GM19023 (cell line): ENCODE results near the gene NAV3.

Experiments used
- ATAC-seq: cut with Tn5 transposase; IDR thresholded peaks from one replicate; pipeline ENCODE4 v1.9.1; 2021; ENCODE audit warnings: mild to moderate bottlenecking, moderate library complexity; ENCODE audit not compliant: unreplicated experiment

NAV3 gene

DNA sequence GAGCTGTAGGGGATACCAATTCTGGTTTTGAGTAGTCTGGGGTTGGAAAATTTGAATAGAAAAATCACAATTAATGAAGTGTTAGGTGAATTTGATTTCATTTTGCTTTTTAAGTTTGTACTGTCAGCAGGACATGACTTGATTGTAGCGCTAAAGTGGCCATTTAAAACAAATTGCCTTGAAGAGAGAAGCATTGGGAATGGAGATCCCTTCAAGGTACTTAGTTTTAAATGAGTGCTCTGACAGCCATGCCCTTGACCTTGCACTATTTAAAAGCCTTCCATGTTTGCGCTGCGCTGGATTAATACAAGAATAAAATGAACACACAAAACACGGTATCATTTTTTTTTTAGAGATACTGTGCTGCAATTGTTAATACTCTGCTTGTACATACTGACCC lies 345.9 kb downstream of the NAV3 start:
- no peak for ATAC-seq

DNA sequence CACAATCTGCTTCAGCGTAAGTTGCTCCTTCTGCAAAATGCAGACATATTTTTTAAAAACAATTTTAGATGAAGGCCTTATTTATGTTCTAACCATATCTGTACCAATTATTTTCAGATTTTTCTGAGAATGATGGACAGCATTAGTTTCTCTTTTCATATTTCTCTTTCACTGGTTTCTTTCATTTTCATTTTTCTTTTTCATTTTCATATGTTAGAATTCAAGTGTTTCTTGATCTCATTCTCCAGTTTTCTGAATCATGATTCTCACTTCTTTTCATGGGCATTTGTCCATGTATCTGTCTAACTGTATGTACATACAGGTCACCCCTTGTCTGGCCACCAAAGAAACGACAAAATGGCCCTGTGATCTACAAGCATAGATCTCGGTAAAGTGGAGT lies 346.6 kb downstream of the NAV3 start:
- no peak for ATAC-seq

DNA sequence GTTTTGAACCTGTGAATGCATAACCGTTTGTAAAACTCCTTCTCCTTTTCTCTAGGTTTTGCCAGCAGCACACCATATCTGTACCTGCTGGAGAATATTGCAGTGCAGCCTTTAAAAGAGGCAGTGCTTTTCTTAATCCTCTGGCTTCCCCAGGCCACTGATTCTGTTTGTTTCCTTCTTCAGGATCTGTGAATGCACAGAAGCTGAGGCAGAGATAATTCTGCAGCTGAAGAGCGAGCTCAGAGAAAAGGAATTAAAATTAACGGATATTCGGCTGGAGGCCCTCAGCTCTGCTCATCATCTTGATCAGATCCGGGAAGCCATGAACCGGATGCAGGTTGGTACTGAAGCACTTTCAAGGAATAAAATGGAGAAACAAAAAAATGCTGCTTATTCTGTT lies 348.7 kb downstream of the NAV3 start:
- ATAC-seq: no peak

DNA sequence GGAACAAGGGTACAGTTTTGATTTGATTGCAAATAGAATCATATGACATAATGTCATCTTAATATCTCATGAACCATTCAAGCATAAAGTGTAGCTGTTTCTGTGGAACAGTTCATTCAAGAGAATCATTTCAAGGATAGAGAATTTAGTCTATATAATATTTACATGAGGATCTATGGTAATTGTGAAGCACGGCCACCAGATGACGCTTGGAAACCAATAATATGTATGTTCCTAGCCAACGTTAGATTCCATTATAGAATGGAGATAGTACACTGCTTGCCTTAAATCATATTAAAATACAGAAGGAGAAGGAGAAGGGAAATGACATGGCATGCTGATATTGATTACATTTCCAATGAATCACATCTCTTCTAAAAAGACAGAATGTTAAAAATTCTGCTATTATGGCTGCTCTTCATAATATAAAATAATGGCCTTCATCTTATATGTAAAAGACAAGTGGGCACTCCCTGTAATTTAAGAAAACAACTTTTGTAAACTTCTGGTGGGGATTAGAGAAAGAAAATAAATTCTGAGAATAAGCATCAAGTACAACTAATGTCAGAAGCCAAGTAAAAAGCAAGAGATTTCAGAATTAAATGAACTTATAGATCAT lies 351.0 kb downstream of the NAV3 start:
- no peak for ATAC-seq

DNA sequence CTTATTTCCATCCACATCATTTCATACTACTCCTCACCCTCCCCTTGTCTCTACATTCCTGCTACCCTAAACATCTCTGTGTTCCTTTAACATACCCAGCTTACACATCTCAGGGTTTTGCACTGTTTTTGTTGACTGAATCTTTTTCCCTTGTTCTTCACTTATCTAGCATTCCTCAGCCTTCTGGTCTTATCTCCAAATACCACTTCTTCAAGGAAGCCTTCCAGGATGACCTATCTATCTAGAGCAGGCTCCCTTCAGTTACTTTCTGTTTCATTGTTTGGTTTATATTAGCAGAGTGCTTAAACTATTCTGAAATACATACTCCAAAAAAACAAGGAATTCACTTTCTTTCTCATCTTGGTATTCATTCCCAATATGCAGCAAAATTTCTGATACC lies 353.1 kb downstream of the NAV3 start:
- ATAC-seq: no peak

DNA sequence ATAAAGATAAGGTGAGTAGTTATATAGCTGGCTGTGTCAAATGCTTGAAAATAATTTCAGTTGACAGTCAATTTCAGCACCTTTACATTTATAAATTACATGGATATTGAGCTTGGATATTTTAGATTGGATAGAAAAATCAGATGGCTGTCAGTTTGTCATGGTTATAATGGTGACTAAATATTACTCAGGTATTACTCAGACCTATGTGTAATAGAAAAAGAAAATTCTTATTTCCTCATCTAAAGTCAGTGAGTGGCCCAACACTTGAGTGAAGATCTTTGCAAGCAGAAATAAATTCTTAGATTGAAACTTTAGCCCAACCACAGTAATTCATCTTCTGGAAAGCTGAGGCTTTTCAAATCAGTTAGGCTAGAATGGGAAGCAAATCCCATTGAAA lies 354.4 kb downstream of the NAV3 start:
- no peak for ATAC-seq

DNA sequence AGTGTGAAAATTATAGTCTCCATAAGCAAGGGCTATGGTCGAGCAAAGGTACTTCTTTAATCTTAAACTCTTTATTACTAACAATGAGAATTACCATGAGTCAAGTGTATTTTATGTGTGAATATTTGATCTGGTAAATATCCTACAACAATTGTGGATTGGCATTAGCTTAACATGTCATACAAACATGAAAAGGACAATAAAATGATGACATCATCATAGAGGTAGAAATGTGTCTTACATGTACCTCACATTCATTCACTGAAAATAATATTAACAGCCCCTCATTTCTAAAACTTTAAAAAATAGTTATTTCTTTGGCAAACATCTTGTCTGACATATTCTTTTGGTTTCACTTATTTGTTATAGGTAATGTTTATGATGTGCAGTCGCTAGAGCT lies 355.0 kb downstream of the NAV3 start:
- ATAC-seq: no peak

DNA sequence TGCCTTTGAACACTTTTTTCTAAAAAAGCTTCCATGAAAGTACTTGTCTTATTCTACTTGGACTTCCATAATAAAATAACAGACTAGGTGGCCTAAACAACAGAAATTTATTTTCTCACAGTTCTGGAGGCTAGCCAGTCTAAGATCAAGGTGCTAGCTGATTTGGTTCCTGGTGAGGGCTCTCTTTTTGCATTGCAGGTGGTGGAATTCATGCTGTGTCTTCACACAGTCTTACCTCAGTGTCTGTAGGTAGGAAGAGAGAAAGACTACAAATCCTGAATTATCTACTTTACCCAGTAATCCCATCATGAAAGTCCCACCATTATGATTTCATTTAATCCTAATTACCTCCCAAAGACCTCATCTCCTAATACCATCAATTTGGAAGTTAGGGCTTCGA lies 356.0 kb downstream of the NAV3 start:
- ATAC-seq: no peak

DNA sequence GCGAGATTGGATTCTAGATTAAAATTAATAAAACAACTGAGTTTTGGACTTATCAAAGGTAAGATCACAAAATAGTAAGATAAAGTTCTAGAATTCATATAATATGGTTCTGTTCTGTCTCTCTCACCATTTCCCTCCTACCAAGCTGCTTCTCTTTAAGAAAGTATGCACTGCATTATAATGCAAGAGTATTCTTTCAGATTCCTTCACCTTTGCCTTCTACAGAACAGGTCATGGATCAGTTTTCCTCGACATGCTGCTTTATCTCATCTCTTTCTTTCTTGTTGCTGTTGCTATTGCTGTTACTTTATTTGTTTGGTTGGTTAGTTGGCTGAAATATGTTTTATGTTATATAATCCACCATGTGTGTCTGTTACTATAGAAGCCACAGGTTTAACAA lies 357.0 kb downstream of the NAV3 start:
- no peak for ATAC-seq

DNA sequence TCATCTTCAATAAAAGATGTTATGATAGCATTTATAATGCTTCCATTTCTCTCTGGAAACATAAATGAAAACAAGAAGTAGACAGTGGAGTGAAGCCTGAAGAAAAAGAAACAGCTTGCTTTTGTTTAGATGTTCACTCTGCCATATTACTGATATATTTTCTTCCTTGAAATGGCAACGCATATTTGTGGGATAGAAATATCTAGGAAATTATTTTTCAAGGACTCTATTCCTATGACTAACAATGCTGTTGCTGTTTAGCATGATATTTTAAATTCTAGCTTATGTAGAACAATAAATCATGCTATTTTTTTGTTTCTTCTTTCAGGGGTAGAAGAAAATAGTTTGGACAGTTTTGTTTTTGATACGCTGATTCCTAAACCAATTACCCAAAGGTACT lies 359.0 kb downstream of the NAV3 start:
- no peak for ATAC-seq

DNA sequence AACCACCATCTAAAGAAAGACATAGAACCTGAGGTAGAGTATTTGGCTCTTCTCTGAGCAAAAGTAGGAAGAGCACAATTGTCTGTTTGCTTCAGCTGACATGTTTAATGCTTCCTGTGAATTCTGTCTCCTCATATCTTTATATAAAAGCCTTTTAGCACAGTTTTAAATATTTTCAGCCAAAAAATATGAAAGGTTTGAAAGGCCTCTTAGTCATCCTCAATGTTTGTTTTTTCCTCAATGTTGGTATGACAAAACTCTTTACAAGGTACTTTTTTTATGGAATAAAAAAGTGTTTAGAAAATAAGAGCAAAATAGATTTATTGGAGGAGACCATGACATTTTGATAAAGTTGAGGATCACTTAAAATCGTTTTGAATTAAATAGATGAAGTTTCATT lies 360.9 kb downstream of the NAV3 start:
- ATAC-seq: no peak

DNA sequence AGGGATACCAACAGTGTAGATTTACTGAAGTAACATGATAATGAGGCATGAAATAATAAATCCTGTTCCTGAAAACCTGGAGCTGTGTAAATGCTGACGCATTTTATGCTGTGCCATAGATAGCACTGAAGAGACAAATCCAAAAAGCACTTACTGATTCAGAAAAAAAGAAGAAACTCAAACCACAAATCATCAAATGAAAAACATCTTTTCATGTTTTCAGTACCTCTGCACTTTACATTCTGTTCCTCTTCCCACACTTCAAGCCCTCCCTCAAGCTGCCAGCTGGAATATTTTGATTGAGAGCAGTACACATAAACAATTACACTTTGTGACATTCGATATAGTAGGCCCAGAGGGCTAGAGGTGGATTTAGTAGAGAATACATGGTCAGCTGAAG lies 362.3 kb downstream of the NAV3 start:
- ATAC-seq: no peak

DNA sequence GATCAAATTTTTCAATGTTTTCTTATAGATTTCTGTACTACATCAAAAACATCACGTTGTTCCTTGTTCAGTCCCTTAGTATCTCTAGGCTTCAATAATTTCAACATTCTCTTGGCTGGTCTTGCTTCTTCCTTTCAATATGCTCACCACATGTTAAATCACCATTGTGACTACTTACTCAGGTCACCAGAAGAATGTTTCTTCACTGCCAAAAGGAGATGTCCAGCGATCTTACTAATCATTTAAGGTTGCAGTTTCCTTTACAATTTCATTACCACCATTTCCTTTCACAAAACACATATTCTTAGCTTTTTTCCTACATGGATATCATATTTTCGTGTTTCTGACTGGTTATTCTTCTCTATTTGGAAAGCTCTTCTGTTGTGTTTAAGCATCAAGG lies 363.8 kb downstream of the NAV3 start:
- no peak for ATAC-seq

DNA sequence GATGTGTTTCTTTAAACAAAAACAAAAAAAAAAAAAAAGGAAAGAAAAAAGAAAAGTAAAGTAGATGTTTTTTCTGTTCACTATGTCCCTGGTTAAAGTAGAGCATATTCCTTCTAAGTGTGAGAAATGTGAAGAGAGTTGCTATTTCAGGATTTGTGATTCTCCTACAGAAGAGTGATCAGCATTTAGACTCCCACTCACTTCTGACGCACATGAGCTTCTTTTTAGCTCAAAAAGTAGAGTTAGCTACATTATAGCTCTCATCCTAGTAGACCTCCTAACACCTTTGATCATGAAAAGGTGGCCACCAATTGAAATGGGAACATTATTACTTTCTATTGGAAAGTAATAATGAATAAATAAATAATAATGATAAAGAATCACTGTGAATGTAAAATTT lies 368.2 kb downstream of the NAV3 start:
- no peak for ATAC-seq

DNA sequence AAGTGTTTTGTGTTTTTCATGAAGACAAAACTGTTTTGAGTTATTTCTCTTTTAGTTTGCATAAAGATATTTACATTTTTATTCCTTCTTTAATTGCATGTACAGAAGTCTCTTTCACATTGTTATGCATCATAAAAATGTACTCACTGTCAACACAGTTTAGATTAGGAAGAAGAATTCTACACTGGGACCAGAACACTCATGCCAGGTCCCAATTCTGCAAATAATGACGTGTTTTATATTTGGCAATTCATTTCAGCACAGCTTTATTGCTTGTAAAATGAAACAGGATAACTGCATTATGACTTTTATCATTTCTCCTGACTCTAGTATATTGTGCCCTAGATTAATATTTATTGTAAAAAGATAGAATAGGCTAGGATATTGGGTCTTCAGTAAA lies 369.2 kb downstream of the NAV3 start:
- no peak for ATAC-seq

DNA sequence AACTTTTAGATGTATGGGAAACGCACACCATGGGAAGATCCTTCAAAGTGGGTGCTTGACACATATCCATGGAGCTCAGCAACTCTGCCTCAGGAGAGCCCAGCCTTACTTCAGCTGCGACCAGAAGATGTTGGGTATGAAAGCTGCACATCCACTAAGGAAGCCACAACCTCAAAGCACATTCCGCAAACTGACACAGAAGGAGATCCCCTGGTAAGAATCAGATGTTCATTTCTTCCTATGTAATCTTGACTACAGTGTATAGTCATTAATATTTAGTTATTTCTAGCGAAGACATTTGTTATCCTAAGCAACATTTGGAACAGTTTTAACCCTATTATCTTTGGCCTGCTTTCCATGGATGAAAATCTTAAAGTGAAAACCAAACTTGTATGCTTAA lies 374.2 kb downstream of the NAV3 start:
- no peak for ATAC-seq

DNA sequence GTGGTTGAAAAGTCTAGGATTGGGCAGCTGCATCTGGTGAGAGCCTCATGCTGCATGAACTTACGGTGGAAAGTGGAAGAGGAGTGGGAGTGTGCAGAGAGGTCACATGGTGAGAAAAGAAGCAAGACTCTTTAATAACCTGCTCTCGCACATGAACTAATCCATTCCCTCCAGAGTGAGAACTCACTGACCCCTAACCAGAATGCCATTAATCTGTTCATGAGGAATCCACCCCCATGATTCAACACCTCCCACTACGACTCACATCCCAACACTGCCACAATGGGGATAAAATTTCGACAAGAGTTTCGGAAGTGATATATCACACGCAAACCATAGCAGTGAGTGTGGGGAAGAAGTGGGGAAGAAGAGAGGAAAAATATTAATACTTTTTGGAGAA lies 377.4 kb downstream of the NAV3 start:
- no peak for ATAC-seq

DNA sequence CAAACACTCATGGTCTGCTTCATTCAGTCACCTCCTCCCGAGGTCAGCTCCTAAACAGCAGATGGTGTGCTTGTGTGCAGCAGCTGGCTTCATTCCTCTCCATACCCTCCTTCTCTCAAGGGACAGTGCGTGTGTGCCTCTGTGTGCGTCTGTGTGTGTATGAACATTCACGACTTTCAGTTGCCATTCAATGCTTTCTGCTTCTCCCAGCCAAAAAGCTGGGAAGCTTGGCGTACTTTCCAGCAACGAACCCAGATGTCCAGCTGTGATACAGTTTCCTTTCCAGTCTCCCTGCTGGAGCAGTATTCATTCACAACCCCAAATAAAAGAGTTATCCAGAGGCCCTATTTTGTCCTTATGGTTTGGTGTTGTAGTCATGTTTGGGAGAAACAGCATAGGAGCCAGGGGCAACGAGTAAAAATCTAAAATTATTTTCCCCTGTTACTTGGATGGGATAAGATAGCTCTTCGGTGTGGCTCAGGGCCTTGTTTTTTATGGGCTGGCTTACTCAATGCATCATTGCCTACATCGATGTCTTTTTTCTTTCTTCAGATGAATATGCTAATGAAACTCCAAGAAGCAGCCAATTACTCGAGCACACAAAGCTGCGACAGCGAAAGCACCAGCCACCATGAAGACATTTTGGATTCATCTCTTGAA lies 379.3 kb downstream of the NAV3 start:
- ATAC-seq: no peak

DNA sequence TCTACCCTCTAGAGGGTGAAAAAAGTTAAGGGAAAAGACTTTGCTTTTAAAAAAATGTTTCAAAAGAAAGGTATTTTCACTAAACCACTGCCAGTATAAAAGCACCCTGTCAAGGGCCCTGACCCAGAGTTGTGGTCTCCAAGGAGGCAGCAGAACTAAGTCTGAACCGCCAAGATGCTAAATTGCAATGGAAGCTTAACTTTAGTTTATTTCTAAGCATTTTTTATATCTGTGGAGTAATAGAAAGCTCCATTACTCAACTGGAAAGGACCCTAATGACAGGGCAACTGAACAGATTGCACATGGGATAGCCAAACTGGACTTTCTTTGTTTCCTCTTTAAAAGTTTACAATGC lies 379.8 kb downstream of the NAV3 start:
- ATAC-seq: no peak

DNA sequence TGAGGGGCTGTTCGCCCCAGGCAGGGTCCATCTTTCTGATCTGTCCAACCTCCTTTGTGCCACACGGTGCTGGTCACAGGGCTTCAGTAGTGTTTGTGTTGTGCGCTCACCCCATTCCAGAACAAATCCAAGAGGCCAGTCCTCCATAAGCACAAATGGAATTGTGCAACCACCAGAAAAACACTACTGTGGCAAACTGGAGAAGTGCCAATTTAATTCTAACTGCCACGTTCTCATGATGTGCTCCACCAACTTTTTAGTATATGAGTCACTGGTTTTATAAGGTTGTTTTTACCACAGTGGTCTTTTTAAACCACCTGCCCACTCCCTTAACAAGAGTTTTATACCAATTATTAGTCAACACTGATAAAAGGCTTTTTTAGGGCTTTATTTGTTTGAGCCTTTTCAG lies 380.2 kb downstream of the NAV3 start:
- no peak for ATAC-seq

DNA sequence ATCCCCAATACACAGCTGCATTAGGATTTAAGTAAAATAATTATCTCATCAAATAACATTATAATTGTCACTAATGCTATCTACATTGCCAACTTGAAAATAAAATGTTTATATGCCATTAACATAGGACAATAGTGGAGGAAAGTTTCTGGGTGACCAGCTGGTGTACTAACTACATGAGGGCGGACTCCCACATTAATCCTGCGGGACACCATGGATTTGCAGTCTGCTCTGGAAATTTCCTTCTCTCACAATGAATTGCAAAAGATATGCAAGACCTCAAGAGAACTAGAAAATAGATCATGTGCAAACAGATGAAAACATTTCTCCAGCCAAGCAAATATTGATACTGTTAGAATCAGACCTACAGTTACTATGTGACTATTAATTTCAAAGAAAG lies 390.1 kb downstream of the NAV3 start:
- no peak for ATAC-seq

DNA sequence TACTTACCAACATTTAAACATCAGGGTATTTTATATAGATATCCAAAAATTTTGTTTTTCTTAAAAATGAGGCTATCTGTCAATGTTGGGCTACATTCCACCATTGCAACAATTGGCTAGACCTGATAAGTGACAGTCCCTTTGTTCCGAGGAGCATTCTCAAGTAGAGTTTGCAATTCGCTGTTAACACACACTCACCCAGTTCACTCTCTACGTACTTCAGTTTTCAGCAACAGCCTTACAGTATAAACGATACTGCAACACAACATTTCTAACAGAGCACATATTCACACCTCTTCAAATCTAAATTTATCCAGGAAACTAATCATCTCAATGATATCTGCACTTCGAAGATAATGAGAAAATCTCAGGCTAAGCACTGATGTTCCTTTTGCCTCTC lies 393.5 kb downstream of the NAV3 start:
- no peak for ATAC-seq

DNA sequence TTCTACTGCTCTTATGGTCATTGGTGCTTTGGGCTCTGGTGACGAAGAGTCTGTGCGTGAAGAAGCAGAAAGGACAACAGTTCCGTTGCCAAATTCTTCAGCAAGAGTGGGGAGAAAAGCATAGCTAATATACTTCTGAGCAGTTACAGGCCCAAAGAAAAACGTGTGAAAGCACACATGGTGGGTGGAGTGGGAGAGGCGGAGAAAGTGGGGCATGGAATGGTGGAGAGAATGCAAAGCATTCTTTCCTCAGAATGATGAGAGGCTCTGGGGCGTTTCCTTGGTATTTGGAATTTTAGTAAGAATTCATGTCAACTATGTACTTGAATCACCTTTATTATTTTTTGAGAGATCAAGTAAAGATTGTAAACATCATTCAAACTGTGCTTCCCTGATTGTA lies 396.1 kb downstream of the NAV3 start:
- ATAC-seq: no peak
